A172 (cell line): ENCODE measurements around the gene ABT1. TPM values are rescaled to one million over a fixed set of nuclear protein-coding genes. Genes with fewer than 3 reads are reported as not detected.
A peak's percentile ranks its signal among the peaks of the same experiment; 100 is the strongest.

Source experiments
- DNase-seq: peaks from one replicate; pipeline ENCODE4 v3.0.0-alpha.2; 2015; ENCODE audit warnings: low spot score
- total RNA-seq: library from RNA; depleted of rRNA; stranded (reverse); fragments of >200 nt; shearing (Covaris generic); gene quantifications from 2 replicates; pipeline ENCODE4 v1.2.3, GENCODE V29; 2014; rRNA removed

ABT1 gene
- total RNA-seq, 1 experiment from 2014 or later, result 20.4 TPM

GRCh38 chr6:26602262-26602661, 5.5 kb downstream of the ABT1 start:
- no peak for DNase-seq

GRCh38 chr6:26604026-26604425, 7.3 kb downstream of the ABT1 start:
- no peak for DNase-seq

- DNase-seq, result no peak
Measured at GRCh38 chr6:26604797-26605196, 8.0 kb downstream of the ABT1 start.

GRCh38 chr6:26607434-26608230, 10.9 kb downstream of the ABT1 start:
- peak; percentile 67 for DNase-seq

GRCh38 chr6:26609463-26609862, 12.7 kb downstream of the ABT1 start:
- no peak for DNase-seq

GRCh38 chr6:26611599-26611998, 14.8 kb downstream of the ABT1 start:
- DNase-seq, result no peak

GRCh38 chr6:26613201-26613600, 16.4 kb downstream of the ABT1 start:
- DNase-seq, result no peak

- DNase-seq, result no peak
Measured at GRCh38 chr6:26613689-26614683, 17.2 kb downstream of the ABT1 start.

- DNase-seq, result no peak
Measured at GRCh38 chr6:26623339-26623859, 26.6 kb downstream of the ABT1 start.

- DNase-seq, result no peak
Measured at GRCh38 chr6:26624557-26624956, 27.8 kb downstream of the ABT1 start.

GRCh38 chr6:26627843-26628242, 31.1 kb downstream of the ABT1 start:
- no peak for DNase-seq

GRCh38 chr6:26629359-26629758, 32.6 kb downstream of the ABT1 start:
- no peak for DNase-seq

- no peak for DNase-seq
Measured at GRCh38 chr6:26640806-26641205, 44.1 kb downstream of the ABT1 start.

GRCh38 chr6:26646074-26646473, 49.3 kb downstream of the ABT1 start:
- no peak for DNase-seq

Other genes with a start within 250 kb of the ABT1 start
- 9.9 and 13.3 TPM in 2 replicates for gene BTN3A2, start 231.8 kb upstream of the ABT1 start, total RNA-seq
- 12.0 and 13.0 TPM in 2 replicates for gene BTN2A2, start 213.8 kb upstream of the ABT1 start, total RNA-seq
- 14.0 and 19.6 TPM in 2 replicates for gene BTN3A1, start 194.7 kb upstream of the ABT1 start, total RNA-seq
- gene BTN3A3, start 156.4 kb upstream of the ABT1 start, total RNA-seq, result 4.7 and 5.0 TPM in 2 replicates
- gene BTN2A1, start 139.0 kb upstream of the ABT1 start, total RNA-seq, result 6.2 and 10.9 TPM in 2 replicates
- gene BTN1A1, start 96.7 kb upstream of the ABT1 start, total RNA-seq, result not detected in 2 replicates
- gene HMGN4, start 58.6 kb upstream of the ABT1 start, total RNA-seq, result 101 and 106 TPM in 2 replicates
- 21.4 and 24.1 TPM in 2 replicates for gene ZNF322, start 62.8 kb downstream of the ABT1 start, total RNA-seq